ENCODE results near the gene RAB37. TPM values are rescaled to one million over a fixed set of nuclear protein-coding genes. Genes with fewer than 3 reads are reported as not detected.

The RAB37 gene
- total and polyA plus RNA-seq, 9 of the 15 experiments (the other 6 are each of a cell fraction or from before 2014, with no cell fraction given): 0.03 to 0.27 (median 0.11) TPM; not detected in 4

DNA sequence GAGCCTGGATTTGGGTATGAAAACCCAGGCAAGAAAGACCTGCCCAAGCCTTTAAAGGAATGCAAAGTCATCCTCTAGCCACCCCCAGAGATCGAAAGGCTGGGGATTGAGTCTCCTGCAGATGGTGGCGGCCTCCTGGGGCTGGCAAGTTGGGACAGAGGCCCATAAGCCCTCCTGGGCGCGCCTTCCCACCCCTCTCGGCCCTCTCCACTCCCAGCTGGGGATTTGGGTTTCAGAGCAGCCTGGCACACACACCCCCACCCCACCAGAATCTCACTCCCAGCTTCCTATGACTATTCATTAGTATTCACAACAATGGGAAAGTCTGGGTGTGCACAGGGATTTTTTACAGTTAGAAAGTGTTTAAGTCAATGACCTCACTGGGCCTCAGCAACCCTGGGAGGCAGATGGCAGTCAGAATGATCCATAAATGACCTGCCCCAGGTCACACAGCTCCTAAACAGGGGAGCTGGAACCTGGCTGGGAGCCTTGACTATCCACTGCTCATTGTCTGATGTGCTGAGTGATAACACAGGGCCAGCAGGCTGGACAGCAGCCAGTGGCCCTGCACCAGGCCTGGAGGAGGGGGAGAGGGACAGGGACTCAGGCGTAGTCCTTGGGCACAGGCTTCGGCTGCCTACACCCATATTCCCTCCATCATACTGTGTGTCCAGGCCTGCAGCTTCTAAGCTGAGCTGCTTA lies 23.5 kb downstream of the RAB37 start (continued):
- TF ChIP-seq, protein P1, sequence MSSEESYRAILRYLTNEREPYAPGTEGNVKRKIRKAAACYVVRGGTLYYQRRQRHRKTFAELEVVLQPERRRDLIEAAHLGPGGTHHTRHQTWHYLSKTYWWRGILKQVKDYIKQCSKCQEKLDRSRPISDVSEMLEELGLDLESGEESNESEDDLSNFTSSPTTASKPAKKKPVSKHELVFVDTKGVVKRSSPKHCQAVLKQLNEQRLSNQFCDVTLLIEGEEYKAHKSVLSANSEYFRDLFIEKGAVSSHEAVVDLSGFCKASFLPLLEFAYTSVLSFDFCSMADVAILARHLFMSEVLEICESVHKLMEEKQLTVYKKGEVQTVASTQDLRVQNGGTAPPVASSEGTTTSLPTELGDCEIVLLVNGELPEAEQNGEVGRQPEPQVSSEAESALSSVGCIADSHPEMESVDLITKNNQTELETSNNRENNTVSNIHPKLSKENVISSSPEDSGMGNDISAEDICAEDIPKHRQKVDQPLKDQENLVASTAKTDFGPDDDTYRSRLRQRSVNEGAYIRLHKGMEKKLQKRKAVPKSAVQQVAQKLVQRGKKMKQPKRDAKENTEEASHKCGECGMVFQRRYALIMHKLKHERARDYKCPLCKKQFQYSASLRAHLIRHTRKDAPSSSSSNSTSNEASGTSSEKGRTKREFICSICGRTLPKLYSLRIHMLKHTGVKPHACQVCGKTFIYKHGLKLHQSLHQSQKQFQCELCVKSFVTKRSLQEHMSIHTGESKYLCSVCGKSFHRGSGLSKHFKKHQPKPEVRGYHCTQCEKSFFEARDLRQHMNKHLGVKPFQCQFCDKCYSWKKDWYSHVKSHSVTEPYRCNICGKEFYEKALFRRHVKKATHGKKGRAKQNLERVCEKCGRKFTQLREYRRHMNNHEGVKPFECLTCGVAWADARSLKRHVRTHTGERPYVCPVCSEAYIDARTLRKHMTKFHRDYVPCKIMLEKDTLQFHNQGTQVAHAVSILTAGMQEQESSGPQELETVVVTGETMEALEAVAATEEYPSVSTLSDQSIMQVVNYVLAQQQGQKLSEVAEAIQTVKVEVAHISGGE (CRISPR knock-in tag; IDR thresholded peaks at IDR 0.05): peak in 1 of 3 experiments; percentile 86; a peak in 1 of 6 replicates
- TF ChIP-seq ZNF551 (CRISPR knock-in tag; IDR thresholded peaks at IDR 0.05) (no peak), PRMT5 (CRISPR knock-in tag; IDR thresholded peaks at IDR 0.05) (no peak), REST (IDR thresholded peaks at IDR 0.05; ENCODE audit: borderline replicate concordance) (peak; percentile 89), REST (CRISPR knock-in tag; IDR thresholded peaks at IDR 0.05; ENCODE audit: low read depth) (peak; percentile 84), NR2C2 (CRISPR knock-in tag; IDR thresholded peaks at IDR 0.05) (no peak), NR2C2 (tag; IDR thresholded peaks at IDR 0.05) (peak; percentile 44; the same call in 1 of the 2 replicates), MAFK (IDR thresholded peaks at IDR 0.05; ENCODE audit: low read length) (peak; percentile 56; the same call in 1 of the 2 replicates), RBM15 (IDR thresholded peaks at IDR 0.05; ENCODE audit: insufficient read depth, low read length) (no peak), PHF8 (IDR thresholded peaks at IDR 0.05; ENCODE audit: borderline replicate concordance, low read length) (no peak), ETV6 (IDR thresholded peaks at IDR 0.05; ENCODE audit: borderline replicate concordance in 1 of 2, low read depth in 2 of 2, low read length in 1 of 2) (no peak), ETV6 (CRISPR knock-in tag; IDR thresholded peaks at IDR 0.05; ENCODE audit: borderline replicate concordance) (no peak), CREB1 (IDR thresholded peaks at IDR 0.05) (no peak), CREB1 (CRISPR knock-in tag; IDR thresholded peaks at IDR 0.05) (0 out of 2 replicates have a peak, but pooled peaks have one; percentile 33)
- TF ChIP-seq, protein P2, sequence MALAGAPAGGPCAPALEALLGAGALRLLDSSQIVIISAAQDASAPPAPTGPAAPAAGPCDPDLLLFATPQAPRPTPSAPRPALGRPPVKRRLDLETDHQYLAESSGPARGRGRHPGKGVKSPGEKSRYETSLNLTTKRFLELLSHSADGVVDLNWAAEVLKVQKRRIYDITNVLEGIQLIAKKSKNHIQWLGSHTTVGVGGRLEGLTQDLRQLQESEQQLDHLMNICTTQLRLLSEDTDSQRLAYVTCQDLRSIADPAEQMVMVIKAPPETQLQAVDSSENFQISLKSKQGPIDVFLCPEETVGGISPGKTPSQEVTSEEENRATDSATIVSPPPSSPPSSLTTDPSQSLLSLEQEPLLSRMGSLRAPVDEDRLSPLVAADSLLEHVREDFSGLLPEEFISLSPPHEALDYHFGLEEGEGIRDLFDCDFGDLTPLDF (CRISPR knock-in tag; IDR thresholded peaks at IDR 0.05): no peak

Data from K562 (cell line).